CD4-positive, alpha-beta T cell treated with Interleukin-12 subunit alpha and Interleukin-12 subunit beta, for 1 hour (primary cell): ENCODE results near the gene KCNJ16.

Experiments
- DNase-seq: peaks from one replicate; pipeline ENCODE4 v3.0.0-alpha.2; 2020

The KCNJ16 gene

GRCh38 chr17:70100983-70101382, 26.0 kb downstream of the KCNJ16 start:
- no peak for DNase-seq

DNA sequence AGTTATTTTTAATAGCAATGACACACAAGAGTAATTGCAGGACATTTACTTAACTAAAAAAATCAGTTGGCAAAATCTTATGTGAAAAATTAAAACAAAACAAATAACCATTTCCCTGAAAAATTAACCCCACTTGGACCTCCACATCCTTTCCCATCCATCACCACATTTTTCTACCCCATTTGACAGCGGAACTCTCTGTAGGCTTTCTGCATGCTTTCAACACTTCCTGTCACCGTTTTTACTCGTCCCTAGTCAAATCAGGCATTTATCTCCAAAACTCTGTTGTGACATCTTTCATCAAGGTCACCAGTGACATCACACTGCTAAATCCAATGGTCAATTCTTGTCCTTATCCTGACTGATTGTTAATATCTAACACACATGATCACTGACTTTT, 27.5 kb downstream of the KCNJ16 start:
- DNase-seq: no peak

DNA sequence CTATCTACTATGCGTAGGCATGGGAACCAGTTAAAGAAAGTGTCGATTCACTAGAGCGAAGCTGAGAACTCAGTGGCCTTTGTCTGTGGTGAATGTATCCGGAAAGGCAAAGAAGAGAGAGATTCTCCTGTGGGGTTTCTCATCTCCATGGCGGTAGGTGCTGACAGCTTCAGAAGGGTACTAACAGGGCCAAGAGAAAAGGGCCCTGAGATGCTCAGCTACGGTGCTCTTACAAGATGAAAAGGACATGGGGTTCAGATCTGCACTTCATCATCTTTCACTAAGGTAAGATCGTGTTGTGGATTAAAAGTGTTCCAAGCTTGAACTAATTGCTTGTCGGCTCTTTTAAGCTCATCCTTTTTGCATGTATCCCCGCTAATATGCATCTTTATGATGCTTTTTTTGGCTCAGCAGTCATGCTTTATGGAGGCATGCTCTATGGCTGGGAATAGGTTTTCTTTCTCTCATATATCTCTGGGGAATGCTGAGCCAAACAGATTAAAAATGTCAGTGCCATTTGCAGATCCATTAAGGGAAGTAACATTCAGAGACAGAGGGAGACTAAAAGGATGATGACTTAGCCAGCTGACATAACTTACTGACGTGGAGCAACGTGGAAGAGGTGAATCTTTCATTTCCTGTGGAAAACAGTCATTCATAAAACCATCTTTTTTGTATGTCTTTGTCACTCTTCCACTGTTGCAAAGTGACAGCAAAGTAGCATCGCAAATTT, 29.9 kb downstream of the KCNJ16 start:
- no peak for DNase-seq

GRCh38 chr17:70105641-70106040, 30.6 kb downstream of the KCNJ16 start:
- DNase-seq: no peak

DNA sequence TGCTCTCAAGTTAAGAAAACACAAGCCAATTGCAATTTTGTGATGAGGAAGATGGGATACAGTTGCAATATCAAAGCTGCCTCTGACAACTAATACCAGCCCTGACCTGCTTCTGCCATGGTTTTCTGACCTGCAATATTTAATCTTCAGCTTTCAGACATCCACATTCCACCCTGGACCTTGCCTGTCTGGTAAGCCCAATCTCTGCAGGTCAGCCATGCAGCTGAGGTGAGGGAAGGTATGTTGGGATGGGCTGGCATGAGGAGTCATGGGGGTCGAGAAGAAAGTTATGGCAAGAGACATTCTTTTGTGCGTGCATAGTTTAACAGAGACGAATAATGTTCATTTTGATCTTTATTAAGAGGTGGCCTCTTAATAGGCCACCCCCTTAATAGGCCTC, 31.5 kb downstream of the KCNJ16 start:
- no peak for DNase-seq

DNA sequence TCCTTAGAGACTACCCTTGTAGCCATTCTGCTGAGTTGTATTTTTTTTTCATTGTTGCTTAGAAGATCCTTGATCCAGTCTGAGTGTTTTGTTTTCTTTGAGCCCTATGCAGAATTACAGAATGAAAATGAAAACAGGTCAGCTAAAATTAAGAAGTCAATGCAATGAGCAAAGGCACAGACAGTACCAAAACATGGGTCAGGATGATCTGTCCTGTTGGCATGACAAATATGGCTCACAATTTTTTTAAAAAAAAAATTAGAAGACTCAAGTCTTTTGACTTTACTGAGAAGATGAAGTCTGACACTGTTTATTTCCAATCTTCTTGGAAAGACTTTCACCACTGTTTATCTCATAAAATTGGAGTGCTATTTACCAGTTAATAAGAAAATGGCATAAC, 32.4 kb downstream of the KCNJ16 start:
- no peak for DNase-seq

- no peak for DNase-seq
Observed at GRCh38 chr17:70107904-70108565, 33.0 kb downstream of the KCNJ16 start.

DNA sequence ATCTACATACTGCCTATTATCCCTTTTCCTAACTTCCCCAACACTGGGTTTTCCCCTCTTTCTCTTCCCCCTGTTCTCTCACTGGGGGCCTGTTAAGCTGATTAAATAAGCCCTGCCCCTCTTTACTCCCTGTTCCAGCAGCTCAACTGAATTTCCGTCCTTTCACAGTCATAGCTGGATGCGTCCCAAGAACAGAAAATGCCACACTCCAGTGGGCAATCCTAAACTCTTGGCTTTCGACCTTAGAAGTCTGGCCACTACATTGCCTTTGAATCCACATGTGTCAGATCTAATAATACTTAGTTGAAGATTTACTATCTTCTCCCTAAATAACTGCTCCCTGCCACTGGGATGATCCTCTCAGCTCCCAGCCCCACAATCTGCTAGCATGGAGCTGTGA, 34.5 kb downstream of the KCNJ16 start:
- DNase-seq: no peak

DNA sequence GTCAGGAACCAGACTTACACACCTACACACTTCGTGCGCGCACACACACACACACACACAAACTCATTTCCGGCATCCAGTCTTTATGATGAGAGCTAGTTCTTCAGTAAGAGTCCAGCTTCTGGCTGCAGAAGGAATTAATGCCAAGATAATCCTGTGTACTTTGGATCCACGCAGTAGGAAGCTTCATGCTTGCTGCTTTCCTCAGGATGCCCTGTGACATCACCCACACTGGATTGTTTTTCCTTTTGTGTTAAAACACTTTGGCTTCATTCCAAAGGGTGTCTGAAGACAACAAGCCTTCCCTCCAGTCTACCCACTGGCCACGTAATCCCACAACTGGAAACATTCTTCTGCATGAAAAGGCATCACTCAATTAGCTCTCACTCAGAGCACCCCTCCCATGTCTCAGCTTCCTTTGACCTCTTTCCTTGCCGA, 35.4 kb downstream of the KCNJ16 start:
- no peak for DNase-seq

DNA sequence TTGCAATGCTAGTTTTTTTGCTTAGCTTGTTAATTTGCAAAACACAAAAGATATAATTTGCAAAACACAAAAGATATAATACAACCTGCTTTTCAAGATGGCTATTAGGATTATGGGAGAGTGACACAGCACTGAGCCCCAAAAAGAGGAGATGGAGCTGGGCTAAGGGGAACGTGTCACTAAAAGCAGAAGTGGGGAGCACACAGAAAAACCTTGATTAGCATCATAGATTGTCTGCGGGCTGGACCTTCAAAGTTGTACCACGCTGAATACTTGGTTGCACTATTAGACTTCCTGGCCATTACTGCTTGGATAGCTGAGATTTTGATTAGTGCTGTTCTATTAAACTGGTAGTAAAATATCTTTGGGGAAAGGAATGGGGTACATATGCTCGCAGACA, 36.2 kb downstream of the KCNJ16 start:
- DNase-seq: no peak

- DNase-seq: no peak
Observed at GRCh38 chr17:70114405-70114804, 39.4 kb downstream of the KCNJ16 start.

DNA sequence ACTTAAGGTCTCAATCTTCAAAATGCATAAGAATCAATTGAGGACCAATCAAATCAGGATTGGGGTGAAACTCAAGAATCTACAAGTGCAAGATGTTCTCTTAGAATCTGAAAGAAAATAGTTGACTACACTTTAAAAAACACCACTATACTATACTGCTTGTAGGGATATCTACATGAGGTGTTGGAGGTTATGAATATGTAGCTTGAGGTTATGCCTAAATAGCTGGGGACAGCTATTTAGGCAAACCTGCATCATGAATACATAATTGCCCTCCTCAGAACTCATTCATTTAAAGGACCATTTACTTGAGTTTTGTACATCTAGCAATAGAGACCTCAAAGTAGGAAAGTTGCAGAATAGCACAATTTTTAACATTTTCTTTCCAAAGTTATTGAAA, 40.1 kb downstream of the KCNJ16 start:
- no peak for DNase-seq

DNA sequence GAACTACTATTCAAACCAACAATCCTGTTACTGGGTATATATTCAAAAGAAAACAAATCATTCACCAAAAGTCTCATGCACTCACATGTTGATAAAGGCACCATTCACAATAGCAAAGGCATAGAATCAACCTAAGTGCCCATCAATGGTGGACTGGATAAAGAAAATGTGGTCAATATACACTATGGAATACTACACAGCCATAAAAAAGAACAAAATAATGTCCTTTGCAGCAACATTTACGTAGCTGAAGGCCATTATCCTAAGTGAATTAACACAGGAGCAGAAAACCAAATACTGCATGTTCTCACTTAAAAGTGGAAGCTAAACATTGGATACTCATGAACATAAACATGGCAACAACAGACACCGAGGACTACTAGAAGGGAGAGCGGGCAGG, 41.9 kb downstream of the KCNJ16 start:
- DNase-seq: no peak

DNA sequence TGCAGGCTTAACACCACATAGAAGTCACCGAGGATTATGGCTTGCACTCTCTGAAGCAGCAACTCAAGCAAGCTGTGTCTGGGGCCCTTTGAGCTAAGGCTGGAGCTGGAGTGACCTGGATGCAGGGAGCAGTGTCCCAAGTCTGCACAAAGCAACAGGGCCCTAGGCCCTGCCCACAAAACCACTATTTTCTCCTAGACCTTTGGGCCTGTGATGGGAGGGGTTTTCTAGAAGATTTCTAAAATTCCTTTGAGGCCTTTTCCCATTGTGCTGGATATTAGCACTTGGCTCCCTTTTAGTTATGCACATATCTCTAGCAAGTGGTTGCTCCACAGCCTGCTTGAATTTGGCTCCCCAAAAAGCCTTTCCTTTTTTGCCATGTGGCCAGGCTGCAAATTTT, 44.5 kb downstream of the KCNJ16 start:
- no peak for DNase-seq

DNA sequence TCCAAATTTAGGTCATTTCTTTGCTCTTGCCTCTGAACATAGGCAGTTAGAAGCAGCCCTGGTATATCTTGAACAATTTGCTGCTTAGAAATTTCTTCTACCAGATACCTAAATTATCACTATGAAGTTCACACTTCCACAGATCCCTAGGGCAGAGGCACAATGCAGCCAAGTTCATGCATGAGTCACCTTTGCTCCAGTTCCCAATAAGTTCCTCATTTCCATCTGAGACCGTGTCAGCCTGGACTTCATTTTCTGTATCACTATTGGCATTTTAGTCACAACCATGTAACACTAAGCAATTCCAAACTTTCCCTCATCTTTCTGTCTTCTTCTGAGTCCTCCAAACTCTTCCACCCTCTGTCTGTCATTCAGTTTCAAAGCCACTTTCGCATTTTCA, 45.0 kb downstream of the KCNJ16 start:
- DNase-seq: no peak

DNA sequence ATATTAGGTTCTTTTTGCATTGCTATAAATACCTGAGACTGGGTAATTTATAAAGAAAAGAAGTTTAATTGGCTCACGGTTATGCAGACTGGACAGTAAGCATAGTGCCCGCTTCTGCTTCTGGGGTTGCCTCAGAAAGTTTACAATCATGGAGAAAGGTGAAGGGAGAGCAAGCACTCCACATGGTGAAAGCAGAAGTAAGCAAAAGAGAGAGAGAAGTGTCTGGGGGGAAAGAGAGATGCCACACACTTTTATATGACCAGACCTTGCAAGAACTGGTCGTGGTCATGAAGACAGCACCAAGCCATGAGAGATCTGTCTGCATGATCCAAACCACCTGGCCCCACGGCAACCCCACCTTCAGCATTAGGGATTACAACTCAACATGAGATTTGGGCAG, 45.4 kb downstream of the KCNJ16 start:
- DNase-seq: no peak

DNA sequence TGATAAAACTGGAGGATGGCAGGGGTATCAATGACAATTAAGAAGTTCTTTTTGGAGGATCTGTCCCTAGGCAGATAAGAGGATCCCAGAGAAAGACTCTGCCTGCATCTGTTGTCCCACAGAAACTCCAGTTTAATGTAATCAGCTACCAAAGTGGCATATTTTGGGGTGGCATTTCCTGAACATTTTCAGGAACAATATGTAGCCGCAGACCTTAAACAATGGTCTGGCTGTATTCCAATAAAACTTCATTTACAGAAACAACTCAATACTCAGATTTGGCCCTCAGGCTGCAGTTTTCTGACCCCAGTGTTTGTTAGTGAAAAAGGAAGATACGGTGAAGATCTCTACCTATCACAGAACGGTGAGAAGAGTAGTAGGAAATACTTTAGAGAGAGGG, 46.1 kb downstream of the KCNJ16 start:
- DNase-seq: no peak

DNA sequence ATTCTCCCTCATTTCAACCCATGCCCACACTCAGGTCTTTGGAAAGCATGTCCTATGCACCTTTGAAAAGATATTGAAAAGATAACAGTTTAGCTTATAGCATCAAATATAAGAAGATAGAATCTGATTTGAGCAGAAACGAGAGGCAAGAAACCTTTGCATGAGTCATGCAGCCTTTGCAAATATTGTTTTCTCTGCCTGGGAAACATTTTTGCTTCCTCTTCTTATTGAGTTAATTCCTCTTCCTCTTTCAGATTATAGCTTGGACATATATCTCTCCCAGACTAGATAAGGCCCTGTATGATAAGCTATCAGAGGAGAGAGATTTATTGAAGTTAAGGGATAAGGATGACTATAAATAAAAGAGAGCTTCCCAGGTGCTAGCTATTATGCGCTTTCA, 48.2 kb downstream of the KCNJ16 start:
- DNase-seq: no peak

- no peak for DNase-seq
Observed at GRCh38 chr17:70124723-70125122, 49.7 kb downstream of the KCNJ16 start.

- DNase-seq: no peak
Observed at GRCh38 chr17:70127221-70127873, 52.3 kb downstream of the KCNJ16 start.

GRCh38 chr17:70128727-70129238, 53.8 kb downstream of the KCNJ16 start:
- DNase-seq: no peak

DNA sequence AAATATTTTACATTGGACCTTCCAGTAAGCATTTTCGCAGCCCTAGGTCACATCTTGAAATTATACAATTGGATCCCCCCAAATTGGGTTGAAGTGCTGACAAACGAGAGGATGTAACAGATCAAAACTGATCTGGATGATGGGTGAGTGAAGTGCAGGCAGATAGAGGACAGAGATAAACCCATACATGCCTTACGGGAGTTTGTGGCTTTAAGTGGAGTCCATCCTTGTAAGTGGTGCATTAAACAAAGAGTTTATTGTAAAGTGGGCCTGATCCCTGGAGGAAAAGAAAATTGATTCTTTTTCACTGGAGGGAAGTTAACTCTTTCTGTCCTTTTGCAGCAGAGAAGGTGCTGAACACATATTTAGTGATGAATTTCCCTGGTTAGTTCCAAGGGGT, 55.3 kb downstream of the KCNJ16 start:
- DNase-seq: no peak

- no peak for DNase-seq
Observed at GRCh38 chr17:70132505-70132904, 57.5 kb downstream of the KCNJ16 start.

GRCh38 chr17:70134042-70134441, 59.0 kb downstream of the KCNJ16 start:
- no peak for DNase-seq
